H9 (cell line): ENCODE data around the gene SETDB2. TPM values are rescaled to one million over a fixed set of nuclear protein-coding genes. Genes with fewer than 3 reads are reported as not detected.

Experiments used
- DNase-seq: peaks from one replicate; pipeline ENCODE4 v3.0.0-alpha.2; 2017
- H2AFZ ChIP-seq: one replicate; pipeline ENCODE4 v1.6.1; 2013; ENCODE audit warnings: mild to moderate bottlenecking, low read length, control low read depth, moderate library complexity
- H2AK5ac ChIP-seq: 2 replicates; pipeline ENCODE4 v1.6.1; 2013; ENCODE audit warnings: low read length, control low read depth, mixed read lengths; ENCODE audit not compliant: insufficient read length
- H2BK120ac ChIP-seq: one replicate; pipeline ENCODE4 v1.6.1; 2013; ENCODE audit warnings: low read depth, mild to moderate bottlenecking, low read length, control low read depth, inconsistent platforms; ENCODE audit not compliant: poor library complexity, severe bottlenecking
- H2BK12ac ChIP-seq: 2 replicates; pipeline ENCODE4 v1.6.1; 2013; ENCODE audit warnings: low read length, control low read depth, mixed read lengths, low read depth; ENCODE audit not compliant: insufficient read length
- H2BK15ac ChIP-seq: 2 replicates; pipeline ENCODE4 v1.6.1; 2013; ENCODE audit warnings: low read depth, low read length, control low read depth
- H2BK20ac ChIP-seq: one replicate; pipeline ENCODE4 v1.6.1; 2013; ENCODE audit warnings: low read depth, mild to moderate bottlenecking, low read length, control low read depth, inconsistent platforms; ENCODE audit not compliant: poor library complexity, severe bottlenecking
- H2BK5ac ChIP-seq: 2 replicates; pipeline ENCODE4 v1.6.1; 2013; ENCODE audit warnings: low read length, control low read depth, mixed read lengths; ENCODE audit not compliant: insufficient read length
- H3K14ac ChIP-seq: 2 replicates; pipeline ENCODE4 v1.6.1; 2013; ENCODE audit warnings: low read length, control low read depth; ENCODE audit not compliant: insufficient read depth
- H3K18ac ChIP-seq: 2 replicates; pipeline ENCODE4 v1.6.1; 2013; ENCODE audit warnings: low read depth, mild to moderate bottlenecking, mixed read lengths, low read length, control low read depth; ENCODE audit not compliant: insufficient read length
- H3K23ac ChIP-seq: 2 replicates; pipeline ENCODE4 v1.6.1; 2013; ENCODE audit warnings: low read length, control low read depth, mixed read lengths, low read depth; ENCODE audit not compliant: insufficient read length
- H3K23me2 ChIP-seq: 2 replicates; pipeline ENCODE4 v1.6.1; 2013; ENCODE audit warnings: low read depth, mild to moderate bottlenecking, mixed read lengths, low read length, control low read depth; ENCODE audit not compliant: insufficient read length, poor library complexity, severe bottlenecking
- H3K27ac ChIP-seq: 2 replicates; pipeline ENCODE4 v1.5.1; 2013; ENCODE audit warnings: low read length, control low read depth, mixed read lengths, low read depth; ENCODE audit not compliant: insufficient read length
- H3K27me3 ChIP-seq: 2 replicates; pipeline ENCODE4 v1.6.1; 2013; ENCODE audit warnings: low read length, control low read depth, inconsistent platforms; ENCODE audit not compliant: insufficient read depth
- H3K4ac ChIP-seq: 2 replicates; pipeline ENCODE4 v1.6.1; 2013; ENCODE audit warnings: low read depth, mild to moderate bottlenecking, control low read depth, inconsistent platforms, low read length, moderate library complexity
- H3K4me1 ChIP-seq: 2 replicates; pipeline ENCODE4 v1.6.1; 2013; ENCODE audit warnings: low read length, control low read depth, inconsistent platforms; ENCODE audit not compliant: insufficient read depth
- H3K4me2 ChIP-seq: 2 replicates; pipeline ENCODE4 v1.6.1; 2013; ENCODE audit warnings: low read length, control low read depth, mixed read lengths; ENCODE audit not compliant: insufficient read length, insufficient read depth
- H3K56ac ChIP-seq: 2 replicates; pipeline ENCODE4 v1.6.1; 2013; ENCODE audit warnings: low read depth, mild to moderate bottlenecking, mixed read lengths, low read length, control low read depth; ENCODE audit not compliant: insufficient read length
- H3K79me1 ChIP-seq: 2 replicates; pipeline ENCODE4 v1.6.1; 2013; ENCODE audit warnings: low read depth, mild to moderate bottlenecking, moderate library complexity, low read length, control low read depth, inconsistent platforms; ENCODE audit not compliant: insufficient read depth, poor library complexity, severe bottlenecking
- H3K79me2 ChIP-seq: 2 replicates; pipeline ENCODE4 v1.6.1; 2013; ENCODE audit warnings: low read length, control low read depth, inconsistent platforms; ENCODE audit not compliant: insufficient read depth
- H3K9ac ChIP-seq: 2 replicates; pipeline ENCODE4 v1.6.1; 2013; ENCODE audit warnings: low read length, control low read depth, mixed read lengths; ENCODE audit not compliant: insufficient read length; ENCODE audit errors: extremely low read depth
- H3K9me3 ChIP-seq: one replicate; pipeline ENCODE4 v1.6.1; 2013; ENCODE audit warnings: low read depth, low read length, inconsistent platforms; ENCODE audit not compliant: control insufficient read depth
- H3T11ph ChIP-seq: one replicate; pipeline ENCODE4 v1.6.1; 2013; ENCODE audit warnings: mild to moderate bottlenecking, low read length, control low read depth, inconsistent platforms
- H4K20me1 ChIP-seq: one replicate; pipeline ENCODE4 v1.6.1; 2013; ENCODE audit not compliant: control insufficient read depth, insufficient read length, insufficient read depth
- H4K5ac ChIP-seq: 2 replicates; pipeline ENCODE4 v1.6.1; 2013; ENCODE audit warnings: low read depth, mild to moderate bottlenecking, mixed read lengths, low read length, control low read depth; ENCODE audit not compliant: insufficient read length
- H4K8ac ChIP-seq: replicated peaks from 2 replicates; pipeline ENCODE4 v1.6.1; 2013; ENCODE audit warnings: low read length, control low read depth, mixed read lengths, low read depth; ENCODE audit not compliant: insufficient read length
- H4K91ac ChIP-seq: 2 replicates; pipeline ENCODE4 v1.6.1; 2013; ENCODE audit warnings: low read depth, mild to moderate bottlenecking, moderate library complexity, mixed read lengths, low read length, control low read depth; ENCODE audit not compliant: insufficient read length
- H3K27ac Mint-ChIP-seq, 3 experiments: 2 replicates in 2 of 3; 3 replicates in 1 of 3; pipeline ENCODE4 v1.8.0; 2020 to 2021; ENCODE audit warnings: mixed read lengths in 3 of 3, mild to moderate bottlenecking in 1 of 3, moderate library complexity in 1 of 3
- H3K27me3 Mint-ChIP-seq: 2 replicates; pipeline ENCODE4 v1.8.0; 2021; ENCODE audit warnings: low read depth, mild to moderate bottlenecking, moderate library complexity, mixed read lengths
- H3K36me3 Mint-ChIP-seq, 3 experiments: 2 replicates in 2 of 3; 3 replicates in 1 of 3; pipeline ENCODE4 v1.8.0; 2020 to 2021; ENCODE audit warnings: low read depth in 3 of 3, mixed read lengths in 3 of 3; ENCODE audit not compliant: insufficient read depth in 1 of 3
- H3K4me1 Mint-ChIP-seq, 2 experiments: 2 replicates each; pipeline ENCODE4 v1.8.0; 2020; ENCODE audit warnings: mixed read lengths in 2 of 2
- H3K4me3 Mint-ChIP-seq, 2 experiments: 2 replicates in 1 of 2; 3 replicates in 1 of 2; pipeline ENCODE4 v1.8.0; 2020 to 2021; ENCODE audit warnings: mild to moderate bottlenecking in 2 of 2, mixed read lengths in 2 of 2, moderate library complexity in 1 of 2
- H3K9me3 Mint-ChIP-seq, 2 experiments: 2 replicates in 1 of 2; 3 replicates in 1 of 2; pipeline ENCODE4 v1.8.0; 2020; ENCODE audit warnings: mild to moderate bottlenecking in 2 of 2, mixed read lengths in 2 of 2, moderate library complexity in 1 of 2
- CTCF ChIP-seq: fragments of 200-600 bp; sonication (generic); conservative IDR thresholded peaks from 3 replicates; pipeline ENCODE4 v1.8.0; 2021; ENCODE audit warnings: antibody characterized with exemption, mild to moderate bottlenecking
- total RNA-seq: library from RNA; stranded (reverse); gene quantifications from 2 replicates; pipeline ENCODE4 v1.2.1, GENCODE V29; 2021

Gene SETDB2
- total RNA-seq, 1 experiment from 2014 or later = 5.7 TPM

- Histone ChIP-seq H3K27me3 (no peaks in the 10 kb centered on the region), H3K4me1 (no peaks in the 10 kb centered on the region), H3K4me2 (no peak overlapping the region), H3T11ph (no peak overlapping the region), H4K5ac (no peak overlapping the region), H3K9ac (no peak overlapping the region), H2BK20ac (no peak overlapping the region), H2BK12ac (no peak overlapping the region), H4K91ac (no peak overlapping the region), H3K79me2 (no peaks in the 10 kb centered on the region), H4K8ac (no peak overlapping the region), H3K27ac (no peak overlapping the region), H4K20me1 (no peaks in the 10 kb centered on the region), H3K79me1 (no peaks in the 10 kb centered on the region), H2BK5ac (no peak overlapping the region), H3K56ac (no peak overlapping the region), H2AK5ac (no peak overlapping the region), H3K23ac (no peak overlapping the region), H3K18ac (no peak overlapping the region), H2AFZ (no peak overlapping the region), H3K23me2 (no peaks in the 10 kb centered on the region), H3K4ac (no peak overlapping the region), H3K14ac (no peak overlapping the region), H3K9me3 (no peaks in the 10 kb centered on the region), H2BK120ac (no peak overlapping the region), H2BK15ac (no peak overlapping the region)
- no peak for DNase-seq
- TF ChIP-seq CTCF = no peak
- no peak overlapping the region for H3K4me3 Mint-ChIP-seq
- no peaks in the 10 kb centered on the region for H3K9me3 Mint-ChIP-seq
- no peaks in the 10 kb centered on the region for H3K4me1 Mint-ChIP-seq
- H3K36me3 Mint-ChIP-seq = no peaks in the 10 kb centered on the region
- H3K27ac Mint-ChIP-seq = no peak overlapping the region
- no peaks in the 10 kb centered on the region for H3K27me3 Mint-ChIP-seq
Observed at GRCh38 chr13:49455007-49455398, 10.9 kb downstream of the SETDB2 start.
